Ovary (tissue), 3 donors: ENCODE data around the gene CSNK1G2.

Experiments used
- CTCF ChIP-seq, 3 donors: fragments of 450-650 bp in 2 of 3; fragments of 200-600 bp in 1 of 3; IDR thresholded peaks; one replicate each; pipeline versions ENCODE4 v1.5.1 to v1.8.0; 2016 to 2022; ENCODE audit warnings: antibody characterized with exemption in 3 of 3, mild to moderate bottlenecking in 1 of 3
- EP300 ChIP-seq: sonication (generic); formaldehyde crosslinking; IDR thresholded peaks from one replicate; pipeline ENCODE4 v1.6.1; 2017; ENCODE audit warnings: antibody characterized with exemption
- donor health status: DM: no; HTN: no; CAD: no.

- TF ChIP-seq EP300 (no peak), CTCF (IDR thresholded peaks at IDR 0.05) (no peak)
Measured at GRCh38 chr19:1955171-1956121, 14.5 kb downstream of the CSNK1G2 start.
